ENCODE results near the gene ITSN2. TPM values are rescaled to one million over a fixed set of nuclear protein-coding genes. Genes with fewer than 3 reads are reported as not detected.

Gene ITSN2
- total and polyA plus RNA-seq, 9 donors: 15.6 to 23.7 (median 17.1) TPM

- peak; percentile 11 for DNase-seq
- Histone ChIP-seq H3K36me3 (ENCODE audit: control insufficient read depth, insufficient read depth, low read length) (peaks cover 12% of the 10 kb centered on the region), H3K9me3 (replicated peaks; ENCODE audit: control insufficient read depth, low read depth, low read length) (no peaks in the 10 kb centered on the region), H3K27ac (ENCODE audit: low read length) (no peak overlapping the region), H3K27me3 (ENCODE audit: control insufficient read depth, insufficient read depth, low read length) (no peaks in the 10 kb centered on the region), H3K4me3 (ENCODE audit: low read length) (no peak overlapping the region), H3K4me1 (ENCODE audit: control insufficient read depth, insufficient read depth, low read length) (no peaks in the 10 kb centered on the region)
- 68% methylated on average over 2 of the region's 4 CpGs for WGBS (ENCODE audit: insufficient coverage)
Observed at GRCh38 chr2:24276349-24276899, 83.9 kb downstream of the ITSN2 start.

DNA sequence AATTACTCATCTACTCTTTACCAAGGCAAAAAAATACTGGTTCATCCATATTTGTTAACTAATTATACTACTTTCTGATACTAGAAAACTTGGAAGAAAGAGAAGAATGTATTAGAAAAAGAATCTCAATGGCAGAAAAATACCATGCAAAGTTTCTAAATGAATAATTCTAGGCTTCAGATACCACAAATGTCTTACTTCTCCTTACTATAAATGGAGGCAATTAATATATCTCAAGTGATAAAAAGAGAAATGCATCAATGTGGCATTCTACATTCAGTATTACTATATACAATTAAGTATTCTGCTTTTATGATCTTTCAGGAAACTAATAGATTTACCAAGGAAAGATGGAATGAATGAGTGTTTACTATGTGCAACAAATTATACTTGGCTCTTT is 85.5 kb downstream of the ITSN2 start:
- Histone ChIP-seq H3K36me3 (ENCODE audit: control insufficient read depth, insufficient read depth, low read length) (peaks cover 16% of the 10 kb centered on the region), H3K4me1 (ENCODE audit: control insufficient read depth, insufficient read depth, low read length) (no peaks in the 10 kb centered on the region), H3K9me3 (replicated peaks; ENCODE audit: control insufficient read depth, low read depth, low read length) (no peaks in the 10 kb centered on the region), H3K4me3 (ENCODE audit: low read length) (no peak overlapping the region), H3K27me3 (ENCODE audit: control insufficient read depth, insufficient read depth, low read length) (no peaks in the 10 kb centered on the region), H3K27ac (ENCODE audit: low read length) (no peak overlapping the region)
- DNase-seq: no peak

- WGBS (ENCODE audit: insufficient coverage): no CpG with 5 or more reads among the region's 2 CpGs
- no peak for DNase-seq
- Histone ChIP-seq H3K27me3 (ENCODE audit: control insufficient read depth, insufficient read depth, low read length) (no peaks in the 10 kb centered on the region), H3K4me1 (ENCODE audit: control insufficient read depth, insufficient read depth, low read length) (no peaks in the 10 kb centered on the region), H3K4me3 (ENCODE audit: low read length) (no peak overlapping the region), H3K9me3 (replicated peaks; ENCODE audit: control insufficient read depth, low read depth, low read length) (no peaks in the 10 kb centered on the region), H3K27ac (ENCODE audit: low read length) (no peak overlapping the region), H3K36me3 (ENCODE audit: control insufficient read depth, insufficient read depth, low read length) (peaks cover 22% of the 10 kb centered on the region)
Observed at GRCh38 chr2:24273598-24273997, 86.7 kb downstream of the ITSN2 start.

DNA sequence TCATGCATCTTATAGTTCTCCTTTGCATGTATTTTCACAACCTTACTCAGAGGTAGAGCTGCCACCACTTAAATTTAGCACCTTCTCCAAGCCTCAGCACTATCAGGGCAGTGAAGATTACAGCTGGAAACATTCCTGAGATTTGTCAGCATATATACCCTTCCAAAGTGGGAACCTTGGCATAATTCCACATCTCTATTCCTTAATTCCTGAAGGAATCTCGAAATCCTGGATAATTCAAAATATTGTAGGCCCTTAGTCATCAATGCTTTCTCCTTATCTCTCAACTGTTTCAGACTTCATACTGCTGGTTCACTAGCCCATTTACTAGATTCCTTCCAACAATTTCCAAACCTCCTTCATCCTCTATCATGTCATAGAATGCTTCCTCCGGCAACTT is 87.4 kb downstream of the ITSN2 start:
- 95% methylated on average over 2 of the region's 2 CpGs for WGBS (ENCODE audit: insufficient coverage)
- Histone ChIP-seq H3K4me3 (ENCODE audit: low read length) (no peak overlapping the region), H3K27ac (ENCODE audit: low read length) (no peak overlapping the region), H3K36me3 (ENCODE audit: control insufficient read depth, insufficient read depth, low read length) (peaks cover 24% of the 10 kb centered on the region), H3K4me1 (ENCODE audit: control insufficient read depth, insufficient read depth, low read length) (no peaks in the 10 kb centered on the region), H3K9me3 (replicated peaks; ENCODE audit: control insufficient read depth, low read depth, low read length) (no peaks in the 10 kb centered on the region), H3K27me3 (ENCODE audit: control insufficient read depth, insufficient read depth, low read length) (no peaks in the 10 kb centered on the region)
- DNase-seq: no peak

- no peak for DNase-seq
- no peak overlapping the region for H3K4me3 ChIP-seq (ENCODE audit: low read length)
- no peaks in the 10 kb centered on the region for H3K27me3 ChIP-seq (ENCODE audit: control insufficient read depth, insufficient read depth, low read length)
- H3K36me3 ChIP-seq (ENCODE audit: control insufficient read depth, insufficient read depth, low read length): peaks cover 25% of the 10 kb centered on the region
- no peak overlapping the region for H3K27ac ChIP-seq (ENCODE audit: low read length)
- H3K9me3 ChIP-seq (replicated peaks; ENCODE audit: control insufficient read depth, low read depth, low read length): no peaks in the 10 kb centered on the region
- no CpG with 5 or more reads among the region's 2 CpGs for WGBS (ENCODE audit: insufficient coverage)
- no peaks in the 10 kb centered on the region for H3K4me1 ChIP-seq (ENCODE audit: control insufficient read depth, insufficient read depth, low read length)
Observed at GRCh38 chr2:24272161-24272802, 88.1 kb downstream of the ITSN2 start.

GRCh38 chr2:24269265-24269664 is 91.1 kb downstream of the ITSN2 start:
- Histone ChIP-seq H3K9me3 (replicated peaks; ENCODE audit: control insufficient read depth, low read depth, low read length) (no peaks in the 10 kb centered on the region), H3K27me3 (ENCODE audit: control insufficient read depth, insufficient read depth, low read length) (no peaks in the 10 kb centered on the region), H3K36me3 (ENCODE audit: control insufficient read depth, insufficient read depth, low read length) (peaks cover 22% of the 10 kb centered on the region), H3K4me3 (ENCODE audit: low read length) (no peak overlapping the region), H3K4me1 (ENCODE audit: control insufficient read depth, insufficient read depth, low read length) (no peaks in the 10 kb centered on the region), H3K27ac (ENCODE audit: low read length) (no peak overlapping the region)
- 69% methylated on average over 1 of the region's 3 CpGs for WGBS (ENCODE audit: insufficient coverage)
- no peak for DNase-seq

- Histone ChIP-seq H3K27me3 (ENCODE audit: control insufficient read depth, insufficient read depth, low read length) (no peaks in the 10 kb centered on the region), H3K4me3 (ENCODE audit: low read length) (no peak overlapping the region), H3K9me3 (replicated peaks; ENCODE audit: control insufficient read depth, low read depth, low read length) (no peaks in the 10 kb centered on the region), H3K36me3 (ENCODE audit: control insufficient read depth, insufficient read depth, low read length) (peaks cover 15% of the 10 kb centered on the region), H3K4me1 (ENCODE audit: control insufficient read depth, insufficient read depth, low read length) (no peaks in the 10 kb centered on the region), H3K27ac (ENCODE audit: low read length) (no peak overlapping the region)
- WGBS (ENCODE audit: insufficient coverage): no CpG with 5 or more reads among the region's 2 CpGs
- no peak for DNase-seq
Observed at GRCh38 chr2:24265212-24265611, 95.1 kb downstream of the ITSN2 start.

DNA sequence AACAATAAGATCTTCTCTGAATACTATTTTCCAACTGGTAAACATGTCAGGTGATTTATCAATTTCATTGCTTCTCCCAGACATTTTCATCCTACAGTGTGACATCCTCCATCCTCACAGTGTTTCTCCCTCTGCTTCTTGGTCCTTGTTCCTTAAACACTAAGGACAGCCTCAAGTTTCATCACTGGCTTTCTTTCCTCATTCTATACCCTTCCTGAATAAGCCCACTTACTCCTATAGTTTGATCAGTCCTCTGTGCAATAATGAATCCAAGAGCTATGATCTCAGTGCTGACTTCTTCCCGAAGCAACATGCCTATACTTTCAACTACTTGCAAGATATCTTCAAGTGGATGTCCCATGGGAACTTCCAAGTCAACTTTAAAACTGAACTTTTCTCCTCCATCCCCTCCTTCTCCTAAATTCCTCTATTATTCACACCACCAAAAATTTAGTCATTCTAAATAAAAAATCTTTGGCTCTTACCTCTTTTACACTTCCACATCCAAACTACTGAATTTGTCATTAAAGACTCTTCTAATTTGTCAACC is 97.8 kb downstream of the ITSN2 start:
- WGBS (ENCODE audit: insufficient coverage): 36% methylated on average over 1 of the region's 1 CpG
- no peak for DNase-seq
- no peak overlapping the region for H3K27ac ChIP-seq (ENCODE audit: low read length)

DNA sequence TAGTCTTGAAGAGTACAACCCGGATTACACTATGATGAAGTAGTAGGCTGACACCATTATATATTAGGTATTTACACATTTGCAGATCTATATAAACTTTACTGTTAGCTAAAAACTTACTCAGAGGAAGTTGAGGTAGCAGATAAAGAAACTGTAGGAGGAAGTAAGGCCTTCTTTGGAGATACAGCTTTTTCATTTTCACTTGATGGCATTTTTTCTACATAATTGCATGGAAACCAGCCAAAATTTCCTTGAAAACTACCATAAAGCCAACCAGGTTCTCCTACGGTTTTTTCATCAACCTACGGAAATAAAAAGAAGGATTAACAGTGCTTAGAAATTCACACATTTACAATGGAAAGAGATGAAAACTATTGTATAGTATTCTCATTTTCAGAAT is 98.9 kb downstream of the ITSN2 start:
- no peaks in the 10 kb centered on the region for H3K27me3 ChIP-seq (ENCODE audit: control insufficient read depth, insufficient read depth, low read length)
- no peak overlapping the region for H3K4me3 ChIP-seq (ENCODE audit: low read length)
- H3K4me1 ChIP-seq (ENCODE audit: control insufficient read depth, insufficient read depth, low read length): no peaks in the 10 kb centered on the region
- WGBS (ENCODE audit: insufficient coverage): no CpG with 5 or more reads among the region's 3 CpGs
- H3K27ac ChIP-seq (ENCODE audit: low read length): no peak overlapping the region
- DNase-seq: no peak
- H3K9me3 ChIP-seq (replicated peaks; ENCODE audit: control insufficient read depth, low read depth, low read length): no peaks in the 10 kb centered on the region
- H3K36me3 ChIP-seq (ENCODE audit: control insufficient read depth, insufficient read depth, low read length): peaks cover 6% of the 10 kb centered on the region

More for the DNA sequence above, 97.8 kb downstream of the ITSN2 start:
- Histone ChIP-seq H3K9me3 (replicated peaks; ENCODE audit: control insufficient read depth, low read depth, low read length) (no peaks in the 10 kb centered on the region), H3K4me3 (ENCODE audit: low read length) (no peak overlapping the region), H3K4me1 (ENCODE audit: control insufficient read depth, insufficient read depth, low read length) (no peaks in the 10 kb centered on the region), H3K27me3 (ENCODE audit: control insufficient read depth, insufficient read depth, low read length) (no peaks in the 10 kb centered on the region), H3K36me3 (ENCODE audit: control insufficient read depth, insufficient read depth, low read length) (peaks cover 7% of the 10 kb centered on the region)

GRCh38 chr2:24259316-24259715 is 101.0 kb downstream of the ITSN2 start:
- Histone ChIP-seq H3K4me1 (ENCODE audit: control insufficient read depth, insufficient read depth, low read length) (no peaks in the 10 kb centered on the region), H3K4me3 (ENCODE audit: low read length) (no peak overlapping the region), H3K36me3 (ENCODE audit: control insufficient read depth, insufficient read depth, low read length) (peaks cover 6% of the 10 kb centered on the region), H3K9me3 (replicated peaks; ENCODE audit: control insufficient read depth, low read depth, low read length) (no peaks in the 10 kb centered on the region), H3K27me3 (ENCODE audit: control insufficient read depth, insufficient read depth, low read length) (no peaks in the 10 kb centered on the region), H3K27ac (ENCODE audit: low read length) (no peak overlapping the region)
- 15% methylated on average over 2 of the region's 2 CpGs for WGBS (ENCODE audit: insufficient coverage)
- peak; percentile 81 for DNase-seq
